PC-3 (cell line): Measurements from ENCODE around the gene PSMB9. TPM values are rescaled to one million over a fixed set of nuclear protein-coding genes. Genes with fewer than 3 reads are reported as not detected.

Experiments used
- ATAC-seq: fragments of 200-7000 bp; cut with Tn5 transposase; 2 replicates; pipeline ENCODE4 v1.9.1; 2020; ENCODE audit warnings: mild to moderate bottlenecking, moderate library complexity
- BruUV-seq: library from RNA; stranded (reverse); fragments of 400-500 nt; replicated peaks from 2 replicates; lab custom pipeline; 2021; lab: Mats Ljungman, UMichigan
- CTCF ChIA-PET: fragments of 300-600 bp; sonication (Branson Sonifier 250); formaldehyde crosslinking; loops from one replicate; lab custom pipeline; 2022; ENCODE audit warnings: antibody characterized with exemption; lab: Charles Lee
- POLR2A ChIA-PET: fragments of 300-600 bp; sonication (Branson Sonifier 250); formaldehyde crosslinking; loops from one replicate; lab custom pipeline; 2022; ENCODE audit warnings: antibody characterized with exemption; ENCODE audit not compliant: unreplicated experiment; lab: Charles Lee
- DNase-seq: peaks from one replicate; pipeline ENCODE4 v3.0.0-alpha.2; 2015
- H2AFZ ChIP-seq: fragments of 300-600 bp; sonication (generic); 2 replicates; pipeline ENCODE4 v1.6.0; 2016; ENCODE audit warnings: antibody characterized with exemption, low read length
- H3F3A ChIP-seq: fragments of 300-600 bp; sonication (generic); one replicate; pipeline ENCODE4 v1.6.0; 2017; ENCODE audit warnings: antibody characterized with exemption, low read length, control low read depth, mild to moderate bottlenecking; ENCODE audit not compliant: unreplicated experiment
- H3K27ac ChIP-seq: fragments of 300-600 bp; sonication (generic); 2 replicates; pipeline ENCODE4 v1.5.1; 2016; ENCODE audit warnings: mild to moderate bottlenecking, low read length
- H3K27me3 ChIP-seq: fragments of 300-600 bp; sonication (generic); 2 replicates; pipeline ENCODE4 v1.6.1; 2016; ENCODE audit warnings: low read length, mixed read lengths
- H3K36me3 ChIP-seq: fragments of 300-600 bp; sonication (generic); 2 replicates; pipeline ENCODE4 v1.6.1; 2016; ENCODE audit warnings: low read depth, mixed run types, low read length, mixed read lengths
- H3K4me1 ChIP-seq: fragments of 300-600 bp; sonication (generic); 2 replicates; pipeline ENCODE4 v1.5.1; 2016; ENCODE audit warnings: low read length; ENCODE audit not compliant: insufficient read depth
- H3K4me2 ChIP-seq: fragments of 300-600 bp; sonication (generic); 2 replicates; pipeline ENCODE4 v1.6.0; 2016; ENCODE audit warnings: low read length
- H3K4me3 ChIP-seq: fragments of 300-600 bp; sonication (generic); 2 replicates; pipeline ENCODE4 v1.5.1; 2016; ENCODE audit warnings: mild to moderate bottlenecking, low read length, mixed read lengths
- H3K79me2 ChIP-seq: fragments of 300-600 bp; sonication (generic); 2 replicates; pipeline ENCODE4 v1.6.1; 2017; ENCODE audit warnings: low read length, mixed read lengths
- H3K9ac ChIP-seq: fragments of 300-600 bp; sonication (generic); 2 replicates; pipeline ENCODE4 v1.6.0; 2016; ENCODE audit warnings: mild to moderate bottlenecking, low read length
- H3K9me2 ChIP-seq: fragments of 300-600 bp; sonication (generic); replicated peaks from 2 replicates; pipeline ENCODE4 v1.6.1; 2016; ENCODE audit warnings: mixed run types, low read length, mixed read lengths
- H3K9me3 ChIP-seq: fragments of 300-600 bp; sonication (generic); 2 replicates; pipeline ENCODE4 v1.6.1; 2016; ENCODE audit warnings: low read length, mixed read lengths
- H4K20me1 ChIP-seq: fragments of 300-600 bp; sonication (generic); 2 replicates; pipeline ENCODE4 v1.6.1; 2016; ENCODE audit warnings: low read length, mixed read lengths
- EZH2 ChIP-seq: fragments of 300-600 bp; sonication (generic); IDR thresholded peaks from one replicate; pipeline ENCODE4 v1.6.1; 2017; ENCODE audit warnings: antibody characterized with exemption, mild to moderate bottlenecking, low read length; ENCODE audit not compliant: unreplicated experiment
- EZH2phosphoT487 ChIP-seq: fragments of 300-600 bp; sonication (generic); IDR thresholded peaks from 2 replicates; pipeline ENCODE4 v1.6.1; 2018; ENCODE audit warnings: mild to moderate bottlenecking, antibody characterized with exemption, low read length, borderline replicate concordance
- intact Hi-C: fragments of 100-400 bp; cut with micrococcal nuclease; formaldehyde crosslinking; loops from 2 replicates; pipeline ENCODE4 v1.9.0; 2023
- total RNA-seq: library from RNA; depleted of rRNA; stranded (reverse); fragments of >200 nt; gene quantifications from 2 replicates; pipeline ENCODE4 v1.2.3, GENCODE V29; 2014
- TF ChIP-seq, protein P1 (sequence below): fragments of 300-600 bp; sonication (generic); conservative IDR thresholded peaks from 2 replicates; pipeline ENCODE4 v1.5.1; 2017; ENCODE audit warnings: antibody characterized with exemption, low read depth, mild to moderate bottlenecking, low read length

Gene PSMB9
- total RNA-seq, 1 experiment from 2014 or later: 1.5 TPM

DNA sequence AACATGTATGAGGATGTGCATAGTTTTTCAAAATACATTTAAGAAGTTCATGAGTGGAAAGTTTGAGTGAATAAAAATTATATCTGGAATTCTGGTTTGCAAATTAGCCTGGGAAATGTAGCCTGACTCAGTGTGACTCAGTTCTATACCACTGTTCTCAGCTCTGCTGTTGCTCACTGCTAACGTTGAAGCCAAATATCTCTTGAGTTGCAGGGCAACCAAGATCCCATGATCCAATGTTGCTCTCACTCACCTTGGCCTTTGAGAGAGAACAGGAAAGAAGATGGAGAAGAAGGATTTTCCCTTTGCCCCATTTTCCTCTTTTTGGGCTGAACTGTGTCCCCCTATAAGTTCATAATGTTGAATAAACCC, 28.9 kb downstream of the PSMB9 start:
- no TSS peak for BruUV-seq
- no peaks in the 10 kb centered on the region for H3F3A ChIP-seq
- no peaks in the 10 kb centered on the region for H3K9me3 ChIP-seq
- H4K20me1 ChIP-seq: no peaks in the 10 kb centered on the region
- no peaks in the 10 kb centered on the region for H3K9me2 ChIP-seq
- H3K9ac ChIP-seq: no peak overlapping the region
- no peak overlapping the region for H3K4me2 ChIP-seq
- no peaks in the 10 kb centered on the region for H3K36me3 ChIP-seq
- ATAC-seq: peak; percentile 56
- no peak overlapping the region for H3K27ac ChIP-seq
- intact Hi-C loops: loop anchor here (10.0 kb wide), 1 partner anchor 262 kb away; no protein-coding TSS in a partner anchor
- no peak overlapping the region for H3K4me3 ChIP-seq
- TF ChIP-seq, protein P1, sequence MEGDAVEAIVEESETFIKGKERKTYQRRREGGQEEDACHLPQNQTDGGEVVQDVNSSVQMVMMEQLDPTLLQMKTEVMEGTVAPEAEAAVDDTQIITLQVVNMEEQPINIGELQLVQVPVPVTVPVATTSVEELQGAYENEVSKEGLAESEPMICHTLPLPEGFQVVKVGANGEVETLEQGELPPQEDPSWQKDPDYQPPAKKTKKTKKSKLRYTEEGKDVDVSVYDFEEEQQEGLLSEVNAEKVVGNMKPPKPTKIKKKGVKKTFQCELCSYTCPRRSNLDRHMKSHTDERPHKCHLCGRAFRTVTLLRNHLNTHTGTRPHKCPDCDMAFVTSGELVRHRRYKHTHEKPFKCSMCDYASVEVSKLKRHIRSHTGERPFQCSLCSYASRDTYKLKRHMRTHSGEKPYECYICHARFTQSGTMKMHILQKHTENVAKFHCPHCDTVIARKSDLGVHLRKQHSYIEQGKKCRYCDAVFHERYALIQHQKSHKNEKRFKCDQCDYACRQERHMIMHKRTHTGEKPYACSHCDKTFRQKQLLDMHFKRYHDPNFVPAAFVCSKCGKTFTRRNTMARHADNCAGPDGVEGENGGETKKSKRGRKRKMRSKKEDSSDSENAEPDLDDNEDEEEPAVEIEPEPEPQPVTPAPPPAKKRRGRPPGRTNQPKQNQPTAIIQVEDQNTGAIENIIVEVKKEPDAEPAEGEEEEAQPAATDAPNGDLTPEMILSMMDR: no peak
- TF ChIP-seq EZH2phosphoT487 (no peak), EZH2 (no peak)
- peaks cover 13% of the 10 kb centered on the region for H3K27me3 ChIP-seq
- no peak overlapping the region for H2AFZ ChIP-seq
- 0 out of 2 replicates have a peak, but pooled peaks cover 4% of the 10 kb centered on the region for H3K4me1 ChIP-seq
- DNase-seq: peak; percentile 53
- POLR2A ChIA-PET: no interaction called here
- CTCF ChIA-PET: interaction anchor here (1.1 kb wide), 1 partner anchor 102 kb away, joined by 9 read pairs; no protein-coding TSS in a partner anchor
- no peaks in the 10 kb centered on the region for H3K79me2 ChIP-seq

GRCh38 chr6:32883789-32884188, 29.8 kb downstream of the PSMB9 start:
- intact Hi-C loops: loop anchor here (10.0 kb wide), 1 partner anchor 261 kb away; no protein-coding TSS in a partner anchor
- Histone ChIP-seq H3K9me3 (no peaks in the 10 kb centered on the region), H2AFZ (no peak overlapping the region), H3K79me2 (no peaks in the 10 kb centered on the region), H3K27ac (no peak overlapping the region), H3K9me2 (no peaks in the 10 kb centered on the region), H3K4me3 (no peak overlapping the region), H3K27me3 (peaks cover 10% of the 10 kb centered on the region; the same call in 1 of the 2 replicates), H4K20me1 (no peaks in the 10 kb centered on the region), H3K4me1 (0 out of 2 replicates have a peak, but pooled peaks cover 4% of the 10 kb centered on the region), H3K4me2 (no peak overlapping the region), H3K36me3 (no peaks in the 10 kb centered on the region), H3K9ac (no peak overlapping the region), H3F3A (no peaks in the 10 kb centered on the region)
- no peak for DNase-seq
- ATAC-seq: no peak
- BruUV-seq: no TSS peak
- CTCF ChIA-PET: no interaction called here
- TF ChIP-seq EZH2 (no peak), EZH2phosphoT487 (no peak)
- TF ChIP-seq, protein P1: no peak
- POLR2A ChIA-PET: no interaction called here

DNA sequence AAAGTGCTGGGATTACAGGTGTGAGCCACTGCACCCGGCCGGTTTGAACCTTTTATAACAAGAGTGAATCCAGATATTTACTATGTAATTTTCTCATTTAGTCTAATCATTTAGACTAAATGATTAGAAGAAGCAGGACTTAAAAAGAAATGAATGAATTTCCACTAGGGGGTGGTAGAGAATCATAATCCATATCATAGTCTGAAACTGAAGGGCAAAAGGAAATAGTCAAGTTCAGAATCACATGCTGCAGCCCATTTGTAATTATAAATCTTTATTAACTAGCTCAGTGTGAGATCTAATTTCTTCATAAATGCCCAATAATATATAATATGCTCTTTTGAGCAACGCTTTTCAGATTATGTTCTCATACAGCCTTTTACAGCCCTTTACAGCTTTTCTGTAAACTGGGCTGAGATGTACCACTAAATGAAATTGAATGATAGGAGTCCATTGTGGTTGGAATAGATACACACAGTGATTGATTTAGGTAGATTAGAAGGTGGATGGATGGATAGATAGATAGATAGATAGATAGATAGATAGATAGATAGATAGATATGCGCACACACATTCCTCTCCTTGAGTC, 31.8 kb downstream of the PSMB9 start:
- POLR2A ChIA-PET: no interaction called here
- H3K4me1 ChIP-seq: 0 out of 2 replicates have a peak, but pooled peaks cover 4% of the 10 kb centered on the region
- H3K27ac ChIP-seq: no peak overlapping the region
- no peaks in the 10 kb centered on the region for H3K36me3 ChIP-seq
- no peaks in the 10 kb centered on the region for H3K9me3 ChIP-seq
- intact Hi-C loops: loop anchor here (1.0 to 10.0 kb wide), 5 partner anchors 47 to 259 kb away; partner anchors contain the start of gene HLA-DMA
- no peaks in the 10 kb centered on the region for H3K9me2 ChIP-seq
- H3K4me3 ChIP-seq: no peak overlapping the region
- no peaks in the 10 kb centered on the region for H4K20me1 ChIP-seq
- DNase-seq: peak; percentile 87
- no peak for TF ChIP-seq EZH2phosphoT487
- TF ChIP-seq, protein P1: peak; percentile 73
- TF ChIP-seq EZH2: no peak
- H3K79me2 ChIP-seq: no peaks in the 10 kb centered on the region
- BruUV-seq: no TSS peak
- H2AFZ ChIP-seq: no peak overlapping the region
- no peak overlapping the region for H3K9ac ChIP-seq
- ATAC-seq: peak; percentile 60
- H3F3A ChIP-seq: no peaks in the 10 kb centered on the region
- H3K4me2 ChIP-seq: no peak overlapping the region
- no peaks in the 10 kb centered on the region for H3K27me3 ChIP-seq
- CTCF ChIA-PET: interaction anchor here (1.0 to 1.7 kb wide), 3 partner anchors 48 to 99 kb away, joined by 4 to 22 read pairs (median 5); partner anchors contain the start of gene HLA-DMA
